Spleen (tissue), 7 donors: ENCODE data around the gene IGF2R.

Experiments used
- POLR2A ChIP-seq, 3 donors: fragments of 450-650 bp; IDR thresholded peaks; one replicate each; pipeline ENCODE4 v1.5.1; 2017; ENCODE audit warnings: antibody characterized with exemption in 3 of 3, mild to moderate bottlenecking in 1 of 3
- TF ChIP-seq, protein P1 (sequence below), 11 experiments: fragments of 200-600 bp in 7 of 11; fragments of 450-650 bp in 4 of 11; sonication (generic) in 4 of 11; IDR thresholded peaks in 8 of 11; conservative IDR thresholded peaks in 3 of 11; 1 replicate in 7 of 11; 2 replicates in 4 of 11; pipeline versions ENCODE4 v1.4.0 to v1.8.0; 2016 to 2021; ENCODE audit warnings: antibody characterized with exemption in 11 of 11, inconsistent platforms in 4 of 11, mild to moderate bottlenecking in 1 of 11
- donor health status: DM: no; HTN: no; CAD: no; lungs with moderate emphysema.
- donor health status: DM: no; HTN: no; CAD: no.
- donor health status: DM: no; HTN: no; CAD: no.

DNA sequence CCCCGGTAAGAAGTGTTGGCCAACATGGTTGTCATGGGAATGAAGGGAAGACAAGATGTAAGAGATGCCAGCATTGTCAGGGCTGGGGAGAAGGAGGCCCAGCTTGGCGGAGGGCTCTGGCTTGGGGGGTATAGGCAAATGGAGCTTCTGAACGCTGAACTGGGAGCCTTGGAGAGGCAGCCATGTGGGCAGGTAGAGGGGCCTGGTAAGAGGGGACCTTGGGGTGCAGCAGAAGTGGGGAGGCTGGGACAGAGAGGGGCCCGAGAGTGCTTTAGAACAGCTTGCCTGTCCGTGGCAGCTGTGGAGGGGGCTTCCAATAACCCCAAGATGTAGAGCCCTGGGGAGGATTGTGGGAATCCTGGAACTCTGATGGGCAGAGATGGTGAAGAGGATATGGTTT lies 155.7 kb downstream of the IGF2R start:
- TF ChIP-seq, protein P1, sequence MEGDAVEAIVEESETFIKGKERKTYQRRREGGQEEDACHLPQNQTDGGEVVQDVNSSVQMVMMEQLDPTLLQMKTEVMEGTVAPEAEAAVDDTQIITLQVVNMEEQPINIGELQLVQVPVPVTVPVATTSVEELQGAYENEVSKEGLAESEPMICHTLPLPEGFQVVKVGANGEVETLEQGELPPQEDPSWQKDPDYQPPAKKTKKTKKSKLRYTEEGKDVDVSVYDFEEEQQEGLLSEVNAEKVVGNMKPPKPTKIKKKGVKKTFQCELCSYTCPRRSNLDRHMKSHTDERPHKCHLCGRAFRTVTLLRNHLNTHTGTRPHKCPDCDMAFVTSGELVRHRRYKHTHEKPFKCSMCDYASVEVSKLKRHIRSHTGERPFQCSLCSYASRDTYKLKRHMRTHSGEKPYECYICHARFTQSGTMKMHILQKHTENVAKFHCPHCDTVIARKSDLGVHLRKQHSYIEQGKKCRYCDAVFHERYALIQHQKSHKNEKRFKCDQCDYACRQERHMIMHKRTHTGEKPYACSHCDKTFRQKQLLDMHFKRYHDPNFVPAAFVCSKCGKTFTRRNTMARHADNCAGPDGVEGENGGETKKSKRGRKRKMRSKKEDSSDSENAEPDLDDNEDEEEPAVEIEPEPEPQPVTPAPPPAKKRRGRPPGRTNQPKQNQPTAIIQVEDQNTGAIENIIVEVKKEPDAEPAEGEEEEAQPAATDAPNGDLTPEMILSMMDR (IDR thresholded peaks at IDR 0.05 in 8 of 11, conservative IDR thresholded peaks at IDR 0.05 in 3 of 11): no peak
- no peak for TF ChIP-seq POLR2A (IDR thresholded peaks at IDR 0.05)
